Calu3 (cell line): Measurements from ENCODE around the gene OPN4. TPM values are rescaled to one million over a fixed set of nuclear protein-coding genes. Genes with fewer than 3 reads are reported as not detected.

Experiments used
- BruUV-seq: library from RNA; stranded (reverse); fragments of 400-500 nt; replicated peaks from 2 replicates; lab custom pipeline; 2021; lab: Mats Ljungman, UMichigan
- CTCF ChIA-PET: fragments of 300-600 bp; sonication (Branson Sonifier 250); formaldehyde crosslinking; loops from one replicate; lab custom pipeline; 2022; ENCODE audit warnings: antibody characterized with exemption; lab: Charles Lee
- DNase-seq: peaks from one replicate; pipeline ENCODE4 v3.0.0; 2022
- H3K27ac Mint-ChIP-seq: one replicate; pipeline ENCODE4 v1.8.0; 2022; ENCODE audit warnings: mixed read lengths; ENCODE audit not compliant: unreplicated experiment
- H3K27me3 Mint-ChIP-seq: one replicate; pipeline ENCODE4 v1.8.0; 2022; ENCODE audit warnings: mixed read lengths; ENCODE audit not compliant: unreplicated experiment
- H3K36me3 Mint-ChIP-seq: one replicate; pipeline ENCODE4 v1.8.0; 2022; ENCODE audit warnings: mild to moderate bottlenecking, moderate library complexity, mixed read lengths; ENCODE audit not compliant: insufficient read depth, unreplicated experiment
- H3K4me1 Mint-ChIP-seq: one replicate; pipeline ENCODE4 v1.8.0; 2022; ENCODE audit warnings: mild to moderate bottlenecking, low read depth, mixed read lengths; ENCODE audit not compliant: unreplicated experiment
- H3K4me3 Mint-ChIP-seq: one replicate; pipeline ENCODE4 v1.8.0; 2022; ENCODE audit warnings: mild to moderate bottlenecking, low read depth, moderate library complexity, mixed read lengths; ENCODE audit not compliant: unreplicated experiment
- H3K9me3 Mint-ChIP-seq: one replicate; pipeline ENCODE4 v1.8.0; 2022; ENCODE audit warnings: low read depth, mixed read lengths; ENCODE audit not compliant: unreplicated experiment
- CTCF ChIP-seq: fragments of 200-600 bp; IDR thresholded peaks from one replicate; pipeline ENCODE4 v1.8.0; 2022; ENCODE audit warnings: antibody characterized with exemption; ENCODE audit not compliant: unreplicated experiment
- intact Hi-C: fragments of 100-400 bp; cut with micrococcal nuclease; formaldehyde crosslinking; loops from one replicate; pipeline ENCODE4 v1.10.0; 2022; ENCODE audit not compliant: unreplicated experiment
- total RNA-seq: library from RNA; stranded (reverse); gene quantifications from 2 replicates; pipeline ENCODE4 v1.2.3, GENCODE V29; 2022

Gene OPN4
- total RNA-seq, 1 experiment from 2014 or later = not detected

GRCh38 chr10:86699541-86699940, 45.2 kb downstream of the OPN4 start:
- TF ChIP-seq CTCF = no peak
- H3K4me3 Mint-ChIP-seq = no peak overlapping the region
- no peaks in the 10 kb centered on the region for H3K36me3 Mint-ChIP-seq
- BruUV-seq = no TSS peak
- no peak overlapping the region for H3K27ac Mint-ChIP-seq
- no peaks in the 10 kb centered on the region for H3K9me3 Mint-ChIP-seq
- CTCF ChIA-PET = no interaction called here
- no peaks in the 10 kb centered on the region for H3K4me1 Mint-ChIP-seq
- no peak for DNase-seq
- intact Hi-C loops = no loop called here
- H3K27me3 Mint-ChIP-seq = peaks cover 19% of the 10 kb centered on the region

- intact Hi-C loops = no loop called here
- no peaks in the 10 kb centered on the region for H3K36me3 Mint-ChIP-seq
- CTCF ChIA-PET = no interaction called here
- peaks cover 18% of the 10 kb centered on the region for H3K27me3 Mint-ChIP-seq
- BruUV-seq = no TSS peak
- no peaks in the 10 kb centered on the region for H3K9me3 Mint-ChIP-seq
- H3K4me3 Mint-ChIP-seq = no peak overlapping the region
- H3K4me1 Mint-ChIP-seq = no peaks in the 10 kb centered on the region
- no peak for TF ChIP-seq CTCF
- DNase-seq = no peak
- H3K27ac Mint-ChIP-seq = no peak overlapping the region
These were observed 45.9 kb downstream of the OPN4 start for GRCh38 chr10:86699991-86700840.

- Mint-ChIP-seq H3K4me3 (no peak overlapping the region), H3K4me1 (no peaks in the 10 kb centered on the region), H3K27ac (no peak overlapping the region), H3K9me3 (no peaks in the 10 kb centered on the region), H3K36me3 (no peaks in the 10 kb centered on the region), H3K27me3 (peaks cover 10% of the 10 kb centered on the region)
- CTCF ChIA-PET = no interaction called here
- DNase-seq = no peak
- no peak for TF ChIP-seq CTCF
- intact Hi-C loops = no loop called here
- no TSS peak for BruUV-seq
These were observed 46.7 kb downstream of the OPN4 start for GRCh38 chr10:86700851-86701617.

- BruUV-seq = no TSS peak
- Mint-ChIP-seq H3K4me1 (no peaks in the 10 kb centered on the region), H3K36me3 (no peaks in the 10 kb centered on the region), H3K27me3 (no peaks in the 10 kb centered on the region), H3K9me3 (no peaks in the 10 kb centered on the region), H3K27ac (no peak overlapping the region), H3K4me3 (no peak overlapping the region)
- no peak for TF ChIP-seq CTCF
- intact Hi-C loops = no loop called here
- DNase-seq = no peak
- CTCF ChIA-PET = no interaction called here
These were observed 48.8 kb downstream of the OPN4 start for GRCh38 chr10:86703176-86703575.
